ENCODE measurements around the gene DOCK9.

GRCh38 chr13:98828614-98829013 is 149.2 kb downstream of the DOCK9 start:
- no peak for TF ChIP-seq EZH2 (IDR thresholded peaks at IDR 0.05; ENCODE audit: borderline replicate concordance, low read depth, low read length, poor library complexity, severe bottlenecking)
- TF ChIP-seq CTCF (conservative IDR thresholded peaks at IDR 0.05; ENCODE audit: low read depth, low read length), result no peak

Data from A673 (cell line).